Karpas-422 (cell line): ENCODE results near the gene TAC3. TPM values are rescaled to one million over a fixed set of nuclear protein-coding genes. Genes with fewer than 3 reads are reported as not detected.
A peak's percentile ranks its signal among the peaks of the same experiment; 100 is the strongest.

Source experiments
- DNase-seq: peaks from one replicate; pipeline ENCODE4 v3.0.0-alpha.2; 2015
- H2AFZ ChIP-seq: fragments of 200-600 bp; sonication (generic); 2 replicates; pipeline ENCODE4 v1.6.1; 2014; ENCODE audit warnings: antibody characterized with exemption, low read length, mixed read lengths
- H3K27ac ChIP-seq: fragments of 200-600 bp; sonication (generic); 2 replicates; pipeline ENCODE4 v1.5.1; 2014; ENCODE audit warnings: mild to moderate bottlenecking, low read length, moderate library complexity
- H3K27me3 ChIP-seq: fragments of 200-600 bp; sonication (generic); 2 replicates; pipeline ENCODE4 v1.6.1; 2014; ENCODE audit warnings: low read length, mixed read lengths
- H3K36me3 ChIP-seq: fragments of 200-600 bp; sonication (generic); 2 replicates; pipeline ENCODE4 v1.6.1; 2014; ENCODE audit warnings: low read length, mixed read lengths; ENCODE audit not compliant: insufficient read depth
- H3K4me1 ChIP-seq: fragments of 200-600 bp; sonication (generic); 2 replicates; pipeline ENCODE4 v1.6.1; 2014; ENCODE audit warnings: mild to moderate bottlenecking, low read length, mixed read lengths
- H3K4me2 ChIP-seq: fragments of 200-600 bp; sonication (generic); 2 replicates; pipeline ENCODE4 v1.6.1; 2014; ENCODE audit warnings: low read length, low read depth, mild to moderate bottlenecking; ENCODE audit not compliant: poor library complexity, severe bottlenecking
- H3K4me3 ChIP-seq: fragments of 200-600 bp; sonication (generic); 2 replicates; pipeline ENCODE4 v1.5.1; 2014; ENCODE audit warnings: mild to moderate bottlenecking, antibody characterized with exemption, low read length, mixed read lengths
- H3K79me2 ChIP-seq: fragments of 200-600 bp; sonication (generic); 2 replicates; pipeline ENCODE4 v1.6.1; 2014; ENCODE audit warnings: mild to moderate bottlenecking, low read length, mixed read lengths
- H3K9ac ChIP-seq: fragments of 200-600 bp; sonication (generic); 2 replicates; pipeline ENCODE4 v1.6.0; 2014; ENCODE audit warnings: low read length
- H3K9me2 ChIP-seq: fragments of 200-600 bp; sonication (generic), shearing (Covaris generic); replicated peaks from 2 replicates; pipeline ENCODE4 v1.6.0; 2014; ENCODE audit warnings: mild to moderate bottlenecking, low read length, moderate library complexity; ENCODE audit not compliant: insufficient read depth
- H3K9me3 ChIP-seq: fragments of 300-700, 200-600 bp; sonication (generic); 2 replicates; pipeline ENCODE4 v1.6.1; 2014; ENCODE audit warnings: low read length, mixed read lengths
- H4K20me1 ChIP-seq: fragments of 200-600 bp; sonication (generic); 2 replicates; pipeline ENCODE4 v1.6.1; 2014; ENCODE audit warnings: mild to moderate bottlenecking, antibody characterized with exemption, low read length, low read depth; ENCODE audit not compliant: insufficient read depth
- total RNA-seq: library from RNA; depleted of rRNA; stranded (reverse); fragments of >200 nt; shearing (Covaris generic); gene quantifications from 2 replicates; pipeline ENCODE4 v1.2.3, GENCODE V29; 2014; ENCODE audit warnings: low replicate concordance

Gene TAC3
- total RNA-seq, 1 experiment from 2014 or later = not detected

DNA sequence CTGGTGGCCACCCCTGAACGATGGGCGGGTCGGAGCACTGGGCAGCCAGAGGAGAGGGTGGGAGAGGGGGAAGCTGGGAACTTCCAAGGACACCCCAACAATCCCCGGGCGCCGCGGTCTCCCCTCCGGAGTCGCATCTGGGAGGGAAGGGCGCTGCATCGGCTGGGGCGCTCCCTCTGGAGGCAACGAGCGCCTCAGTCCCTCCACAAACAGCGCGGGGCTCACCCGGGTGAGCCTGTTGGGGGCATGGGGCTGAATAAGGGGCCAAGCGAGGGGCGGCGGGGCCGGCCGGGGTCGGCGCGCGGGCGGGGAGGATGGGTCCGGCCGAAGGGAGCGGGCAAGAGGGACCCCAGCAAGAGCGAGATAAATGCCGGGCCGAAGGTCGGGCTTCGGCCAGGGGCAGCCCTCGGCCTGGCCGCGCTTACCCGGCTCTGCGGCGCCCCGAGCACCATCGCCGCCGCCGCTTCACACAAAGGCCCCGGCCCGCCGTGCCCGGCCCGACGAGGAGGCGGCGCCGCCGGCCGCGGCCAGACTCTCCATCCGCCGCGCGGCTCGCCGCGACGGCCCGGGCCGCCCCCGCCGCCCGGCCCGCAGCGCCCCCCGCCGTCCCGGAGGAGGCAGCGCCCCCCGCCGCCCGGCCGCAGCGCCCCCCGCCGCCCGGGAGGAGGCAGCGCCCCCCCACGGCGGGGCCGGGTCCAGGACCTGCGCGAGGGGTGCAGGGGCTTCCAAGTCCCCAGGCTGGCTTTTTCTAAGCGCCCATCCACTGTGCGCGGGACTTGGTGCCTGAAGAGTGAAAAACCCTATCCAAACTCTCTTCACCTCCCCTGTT is 10.1 kb downstream of the TAC3 start, which contains the start of gene ZBTB39:
TSS of gene ZBTB39 (minus strand) at position 567 of the 829 bp plus-strand sequence. CDS start 1,629 bp downstream, outside the sequence.
- Histone ChIP-seq H3K79me2 (peaks cover 42% of the 10 kb centered on the region), H3K4me3 (peak within 1 kb of the TSS; percentile 92), H3K27me3 (no peaks in the 10 kb centered on the region), H3K9me3 (no peaks in the 10 kb centered on the region), H3K9me2 (no peaks in the 10 kb centered on the region), H3K4me1 (peaks cover 18% of the 10 kb centered on the region), H3K36me3 (peaks cover 7% of the 10 kb centered on the region; the same call in 1 of the 2 replicates), H4K20me1 (peaks cover 22% of the 10 kb centered on the region; the same call in 1 of the 2 replicates), H3K27ac (no peak within 1 kb of the TSS; the same call in 1 of the 2 replicates), H3K4me2 (peak within 1 kb of the TSS; percentile 89), H2AFZ (peak within 1 kb of the TSS; percentile 96), H3K9ac (peak within 1 kb of the TSS; percentile 96)
- peak; percentile 89 for DNase-seq

DNA sequence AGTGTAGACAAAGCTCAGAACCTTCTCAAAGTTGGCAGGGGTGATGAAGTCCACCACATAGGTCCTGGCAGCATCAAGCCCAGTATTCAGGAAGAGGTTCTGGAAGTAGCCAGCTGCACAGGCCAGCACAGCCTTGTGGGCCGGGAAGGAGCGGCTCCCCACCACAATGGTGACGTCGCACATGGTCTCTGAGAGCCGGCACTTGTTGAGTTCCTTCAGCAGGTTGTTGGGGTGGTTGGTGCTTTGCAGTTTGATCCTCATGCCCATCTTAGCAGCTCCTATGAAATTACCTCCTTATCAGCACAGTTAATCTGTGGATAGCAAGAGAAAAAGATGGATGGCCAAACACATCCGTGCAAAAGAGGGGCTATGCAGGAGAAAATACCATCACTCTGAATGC is 11.7 kb downstream of the TAC3 start:
- no peaks in the 10 kb centered on the region for H3K9me2 ChIP-seq
- no peak overlapping the region for H3K27ac ChIP-seq
- peaks cover 56% of the 10 kb centered on the region for H3K79me2 ChIP-seq
- peaks cover 34% of the 10 kb centered on the region for H4K20me1 ChIP-seq
- H3K27me3 ChIP-seq = no peaks in the 10 kb centered on the region
- H3K9ac ChIP-seq = peak overlapping the region; percentile 96
- no peak overlapping the region for H2AFZ ChIP-seq
- peak overlapping the region; percentile 89 for H3K4me2 ChIP-seq
- no peaks in the 10 kb centered on the region for H3K9me3 ChIP-seq
- peaks cover 17% of the 10 kb centered on the region for H3K4me1 ChIP-seq
- peak overlapping the region; percentile 92; the same call in 1 of the 2 replicates for H3K4me3 ChIP-seq
- DNase-seq = no peak
- H3K36me3 ChIP-seq = peaks cover 21% of the 10 kb centered on the region; the same call in 1 of the 2 replicates

DNA sequence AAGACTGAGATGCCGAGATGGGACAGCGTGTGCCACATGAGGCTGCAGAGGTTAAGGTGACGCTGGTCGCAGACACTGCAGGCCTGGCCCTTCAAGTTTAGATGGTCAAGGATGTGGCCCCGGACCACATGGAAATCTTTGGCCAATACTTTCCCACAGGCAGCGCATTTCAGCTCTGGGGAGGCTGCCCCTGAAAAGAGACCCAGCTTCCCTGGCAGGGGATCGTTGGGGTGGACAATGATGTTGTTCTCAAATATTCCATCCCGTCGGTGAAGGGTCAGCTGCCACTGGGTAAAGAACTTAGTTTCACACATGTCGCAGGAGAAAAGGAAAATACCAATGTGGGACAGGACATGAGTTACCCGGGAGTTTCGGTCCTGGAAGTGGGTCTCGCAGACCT is 12.9 kb downstream of the TAC3 start:
- H3K4me1 ChIP-seq = peaks cover 17% of the 10 kb centered on the region
- peaks cover 56% of the 10 kb centered on the region for H3K79me2 ChIP-seq

DNA sequence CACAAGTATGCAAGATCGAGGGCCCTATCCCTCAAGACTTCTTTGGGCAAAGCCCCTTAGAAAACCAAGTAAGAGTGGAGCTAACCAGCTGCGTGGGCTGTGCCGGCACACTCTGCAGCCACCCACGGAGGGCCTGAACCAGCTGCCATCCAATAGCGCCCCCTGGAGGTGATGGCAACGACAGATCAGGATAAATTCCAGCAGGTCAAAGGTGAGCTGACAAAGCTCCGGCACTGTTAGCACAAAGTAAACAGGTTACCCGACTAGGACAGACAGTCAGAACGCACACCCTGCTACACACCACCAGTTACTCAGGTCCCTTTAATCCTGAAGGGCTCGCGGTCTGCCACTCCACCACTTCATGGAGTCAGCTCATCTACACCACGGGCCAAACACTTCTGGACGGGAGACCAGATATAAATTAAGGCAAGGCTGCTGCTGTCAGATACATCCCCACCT is 14.9 kb downstream of the TAC3 start:
- Histone ChIP-seq H3K9me2 (no peaks in the 10 kb centered on the region), H4K20me1 (peaks cover 38% of the 10 kb centered on the region), H2AFZ (no peak overlapping the region), H3K4me2 (no peak overlapping the region), H3K36me3 (peaks cover 23% of the 10 kb centered on the region; the same call in 1 of the 2 replicates), H3K9me3 (no peaks in the 10 kb centered on the region), H3K79me2 (peaks cover 56% of the 10 kb centered on the region), H3K27ac (no peak overlapping the region), H3K9ac (no peak overlapping the region), H3K4me3 (no peak overlapping the region), H3K27me3 (no peaks in the 10 kb centered on the region), H3K4me1 (peaks cover 10% of the 10 kb centered on the region)
- peak; percentile 86 for DNase-seq

More for the DNA sequence above, 12.9 kb downstream of the TAC3 start:
- no peak overlapping the region for H3K4me3 ChIP-seq
- H3K4me2 ChIP-seq = no peak overlapping the region
- H3K27me3 ChIP-seq = no peaks in the 10 kb centered on the region
- no peak overlapping the region for H3K9ac ChIP-seq
- no peak overlapping the region for H2AFZ ChIP-seq
- H3K27ac ChIP-seq = no peak overlapping the region
- no peaks in the 10 kb centered on the region for H3K9me2 ChIP-seq
- no peaks in the 10 kb centered on the region for H3K9me3 ChIP-seq
- DNase-seq = no peak
- peaks cover 23% of the 10 kb centered on the region; the same call in 1 of the 2 replicates for H3K36me3 ChIP-seq
- peaks cover 34% of the 10 kb centered on the region for H4K20me1 ChIP-seq

DNA sequence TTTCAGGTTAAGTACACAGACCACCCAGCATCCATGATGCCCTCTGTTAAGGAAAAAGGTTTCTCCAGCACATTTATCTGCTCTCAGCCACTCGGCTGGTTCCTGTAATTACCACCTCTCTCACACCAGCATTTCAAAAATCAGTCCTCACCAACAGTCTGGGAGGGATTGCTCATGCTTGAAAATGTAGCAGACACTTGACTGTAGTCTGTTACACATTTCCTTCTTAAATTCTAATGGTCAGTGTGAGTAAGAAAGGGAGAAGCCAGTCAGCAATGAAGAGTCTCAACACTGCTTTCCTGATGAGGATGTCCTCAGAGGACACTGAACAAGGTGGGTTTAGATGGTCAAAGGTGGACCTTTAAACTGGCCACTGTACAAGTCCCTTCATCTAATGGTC is 15.9 kb downstream of the TAC3 start:
- Histone ChIP-seq H3K79me2 (peaks cover 49% of the 10 kb centered on the region), H3K36me3 (peaks cover 23% of the 10 kb centered on the region; the same call in 1 of the 2 replicates), H3K4me2 (no peak overlapping the region), H3K4me3 (no peak overlapping the region), H3K9me3 (no peaks in the 10 kb centered on the region), H4K20me1 (peaks cover 38% of the 10 kb centered on the region), H3K4me1 (peaks cover 8% of the 10 kb centered on the region), H2AFZ (no peak overlapping the region), H3K9ac (no peak overlapping the region), H3K9me2 (no peaks in the 10 kb centered on the region), H3K27me3 (no peaks in the 10 kb centered on the region), H3K27ac (no peak overlapping the region)
- DNase-seq = no peak

GRCh38 chr12:56999456-56999855 is 16.9 kb downstream of the TAC3 start:
- Histone ChIP-seq H4K20me1 (peaks cover 30% of the 10 kb centered on the region), H3K4me2 (no peak overlapping the region), H3K4me3 (no peak overlapping the region), H3K9ac (no peak overlapping the region), H3K9me2 (no peaks in the 10 kb centered on the region), H3K27ac (no peak overlapping the region), H3K4me1 (no peaks in the 10 kb centered on the region), H3K36me3 (peaks cover 23% of the 10 kb centered on the region; the same call in 1 of the 2 replicates), H3K9me3 (no peaks in the 10 kb centered on the region), H2AFZ (no peak overlapping the region), H3K79me2 (peaks cover 39% of the 10 kb centered on the region), H3K27me3 (no peaks in the 10 kb centered on the region)
- no peak for DNase-seq

DNA sequence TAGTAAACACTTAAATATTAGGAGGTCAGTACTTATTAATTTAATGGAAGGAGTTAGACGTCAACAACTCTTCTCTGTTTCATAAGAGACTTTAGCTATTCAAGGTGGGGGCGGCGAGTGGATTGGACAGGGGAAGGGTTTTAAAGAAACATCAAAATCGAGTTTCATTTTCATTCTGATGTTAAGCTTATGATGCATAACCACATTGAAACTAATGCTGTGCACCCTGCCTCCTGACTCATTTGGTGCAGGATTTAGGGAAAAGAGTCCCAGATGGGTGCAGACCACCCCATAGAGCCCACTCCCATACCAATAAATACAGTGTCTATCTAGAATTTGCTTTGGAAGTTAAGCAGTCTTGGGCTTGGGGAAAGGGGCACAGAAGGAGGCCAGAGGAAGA is 17.3 kb downstream of the TAC3 start:
- Histone ChIP-seq H3K36me3 (peaks cover 22% of the 10 kb centered on the region; the same call in 1 of the 2 replicates), H3K4me1 (no peaks in the 10 kb centered on the region), H3K9ac (no peak overlapping the region), H2AFZ (no peak overlapping the region), H3K27me3 (no peaks in the 10 kb centered on the region), H3K27ac (no peak overlapping the region), H4K20me1 (peaks cover 28% of the 10 kb centered on the region), H3K4me3 (no peak overlapping the region), H3K4me2 (no peak overlapping the region), H3K79me2 (peaks cover 34% of the 10 kb centered on the region), H3K9me2 (no peaks in the 10 kb centered on the region), H3K9me3 (no peaks in the 10 kb centered on the region)
- no peak for DNase-seq

- Histone ChIP-seq H3K4me3 (no peak overlapping the region), H3K4me2 (no peak overlapping the region), H3K4me1 (no peaks in the 10 kb centered on the region), H3K9me3 (no peaks in the 10 kb centered on the region), H3K79me2 (peaks cover 30% of the 10 kb centered on the region), H3K9ac (no peak overlapping the region), H3K9me2 (no peaks in the 10 kb centered on the region), H3K27me3 (no peaks in the 10 kb centered on the region), H3K36me3 (peaks cover 17% of the 10 kb centered on the region; the same call in 1 of the 2 replicates), H4K20me1 (peaks cover 28% of the 10 kb centered on the region), H2AFZ (no peak overlapping the region), H3K27ac (no peak overlapping the region)
- no peak for DNase-seq
Observed at GRCh38 chr12:56998316-56998715, 18.0 kb downstream of the TAC3 start.
